Activated naive CD8-positive, alpha-beta T cell treated with anti-CD3 and anti-CD28 coated beads, Interleukin-2, amount 50 U/mL, for 24 hours (primary cell): Measurements from ENCODE around the gene RHBDD3.
"Not testable (repeated sequence)": the region's sequence is repeated elsewhere in the genome, so short reads cannot be mapped to it uniquely, and the experiment has no call there.

Experiments
- ATAC-seq: fragments of 150-1000 bp; cut with Tn5 transposase; one replicate; pipeline ENCODE4 v1.10.0; 2021
- DNase-seq: peaks from one replicate; pipeline ENCODE4 v3.0.0; 2021
- H3K27ac Mint-ChIP-seq: one replicate; pipeline ENCODE4 v1.8.0; 2021; ENCODE audit warnings: mild to moderate bottlenecking, mixed read lengths
- H3K27me3 Mint-ChIP-seq: one replicate; pipeline ENCODE4 v1.8.0; 2021; ENCODE audit warnings: mixed read lengths
- H3K36me3 Mint-ChIP-seq: one replicate; pipeline ENCODE4 v1.8.0; 2021; ENCODE audit warnings: low read depth, mixed read lengths
- H3K4me1 Mint-ChIP-seq: one replicate; pipeline ENCODE4 v1.8.0; 2021; ENCODE audit warnings: mixed read lengths
- H3K4me3 Mint-ChIP-seq: one replicate; pipeline ENCODE4 v1.8.0; 2021; ENCODE audit warnings: mild to moderate bottlenecking, moderate library complexity, mixed read lengths
- H3K9me3 Mint-ChIP-seq: one replicate; pipeline ENCODE4 v1.8.0; 2021; ENCODE audit warnings: mixed read lengths

Gene RHBDD3

GRCh38 chr22:29226351-29226981 is 41.3 kb downstream of the RHBDD3 start:
- no peaks in the 10 kb centered on the region for H3K36me3 Mint-ChIP-seq
- H3K4me1 Mint-ChIP-seq = no peaks in the 10 kb centered on the region
- H3K27ac Mint-ChIP-seq = no peak overlapping the region
- no peaks in the 10 kb centered on the region for H3K9me3 Mint-ChIP-seq
- H3K4me3 Mint-ChIP-seq = no peak overlapping the region
- peaks cover 2% of the 10 kb centered on the region for H3K27me3 Mint-ChIP-seq
- DNase-seq = no peak
- ATAC-seq = no peak

GRCh38 chr22:29225422-29226090 is 42.2 kb downstream of the RHBDD3 start:
- ATAC-seq (no peak), DNase-seq (no peak)
- Mint-ChIP-seq H3K4me3 (no peak overlapping the region), H3K4me1 (no peaks in the 10 kb centered on the region), H3K27ac (no peak overlapping the region), H3K9me3 (no peaks in the 10 kb centered on the region), H3K36me3 (no peaks in the 10 kb centered on the region), H3K27me3 (peaks cover 2% of the 10 kb centered on the region)

GRCh38 chr22:29224859-29225410 is 42.8 kb downstream of the RHBDD3 start:
- ATAC-seq (no peak), DNase-seq (no peak)
- H3K9me3 Mint-ChIP-seq = no peaks in the 10 kb centered on the region
- no peaks in the 10 kb centered on the region for H3K36me3 Mint-ChIP-seq
- H3K27me3 Mint-ChIP-seq = peaks cover 4% of the 10 kb centered on the region
- no peak overlapping the region for H3K4me3 Mint-ChIP-seq
- H3K4me1 Mint-ChIP-seq = no peaks in the 10 kb centered on the region
- no peak overlapping the region for H3K27ac Mint-ChIP-seq

GRCh38 chr22:29224121-29224858 is 43.5 kb downstream of the RHBDD3 start:
- H3K4me3 Mint-ChIP-seq = no peak overlapping the region
- no peak for ATAC-seq

GRCh38 chr22:29219881-29220670 is 47.7 kb downstream of the RHBDD3 start:
- H3K9me3 Mint-ChIP-seq = no peaks in the 10 kb centered on the region
- H3K36me3 Mint-ChIP-seq = no peaks in the 10 kb centered on the region
- ATAC-seq (no peak), DNase-seq (no peak)
- H3K4me3 Mint-ChIP-seq = no peak overlapping the region
- peaks cover 2% of the 10 kb centered on the region for H3K27me3 Mint-ChIP-seq
- no peaks in the 10 kb centered on the region for H3K4me1 Mint-ChIP-seq
- H3K27ac Mint-ChIP-seq = no peak overlapping the region

More at GRCh38 chr22:29224121-29224858, 43.5 kb downstream of the RHBDD3 start:
- Mint-ChIP-seq H3K27ac (no peak overlapping the region), H3K36me3 (no peaks in the 10 kb centered on the region), H3K27me3 (peaks cover 4% of the 10 kb centered on the region), H3K9me3 (no peaks in the 10 kb centered on the region), H3K4me1 (no peaks in the 10 kb centered on the region)
- no peak for DNase-seq

GRCh38 chr22:29219409-29219782 is 48.4 kb downstream of the RHBDD3 start:
- H3K9me3 Mint-ChIP-seq, ATAC-seq, H3K27me3 Mint-ChIP-seq, DNase-seq, H3K27ac Mint-ChIP-seq, H3K36me3 Mint-ChIP-seq, H3K4me1 Mint-ChIP-seq, H3K4me3 Mint-ChIP-seq: not testable (repeated sequence)

GRCh38 chr22:29218758-29219408 is 48.9 kb downstream of the RHBDD3 start:
- no peak for ATAC-seq
- no peak overlapping the region for H3K4me3 Mint-ChIP-seq
- peaks cover 4% of the 10 kb centered on the region for H3K27me3 Mint-ChIP-seq
- DNase-seq = no peak
- H3K4me1 Mint-ChIP-seq = no peaks in the 10 kb centered on the region
- no peaks in the 10 kb centered on the region for H3K9me3 Mint-ChIP-seq
- no peak overlapping the region for H3K27ac Mint-ChIP-seq
- H3K36me3 Mint-ChIP-seq = no peaks in the 10 kb centered on the region

GRCh38 chr22:29217827-29218757 is 49.7 kb downstream of the RHBDD3 start:
- peaks cover 4% of the 10 kb centered on the region for H3K27me3 Mint-ChIP-seq
- no peaks in the 10 kb centered on the region for H3K9me3 Mint-ChIP-seq
- H3K36me3 Mint-ChIP-seq = no peaks in the 10 kb centered on the region
- H3K4me1 Mint-ChIP-seq = no peaks in the 10 kb centered on the region
- DNase-seq (no peak), ATAC-seq (no peak)
- no peak overlapping the region for H3K4me3 Mint-ChIP-seq
- no peak overlapping the region for H3K27ac Mint-ChIP-seq

- Mint-ChIP-seq H3K4me1 (no peaks in the 10 kb centered on the region), H3K4me3 (no peak overlapping the region)
- ATAC-seq = no peak
These were observed 50.7 kb downstream of the RHBDD3 start for GRCh38 chr22:29216873-29217666.

GRCh38 chr22:29216011-29216872 is 51.5 kb downstream of the RHBDD3 start:
- H3K4me3 Mint-ChIP-seq = no peak overlapping the region
- DNase-seq = no peak

More at GRCh38 chr22:29216873-29217666, 50.7 kb downstream of the RHBDD3 start:
- Mint-ChIP-seq H3K9me3 (no peaks in the 10 kb centered on the region), H3K36me3 (no peaks in the 10 kb centered on the region), H3K27ac (no peak overlapping the region), H3K27me3 (peaks cover 4% of the 10 kb centered on the region)
- no peak for DNase-seq

GRCh38 chr22:29215012-29215860 is 52.5 kb downstream of the RHBDD3 start:
- ATAC-seq (no peak), DNase-seq (no peak)
- Mint-ChIP-seq H3K4me3 (no peak overlapping the region), H3K27me3 (peaks cover 11% of the 10 kb centered on the region), H3K4me1 (no peaks in the 10 kb centered on the region), H3K27ac (no peak overlapping the region), H3K36me3 (no peaks in the 10 kb centered on the region), H3K9me3 (no peaks in the 10 kb centered on the region)

More at GRCh38 chr22:29216011-29216872, 51.5 kb downstream of the RHBDD3 start:
- no peak for ATAC-seq
- Mint-ChIP-seq H3K27ac (no peak overlapping the region), H3K36me3 (no peaks in the 10 kb centered on the region), H3K9me3 (no peaks in the 10 kb centered on the region), H3K4me1 (no peaks in the 10 kb centered on the region), H3K27me3 (peaks cover 7% of the 10 kb centered on the region)
